ENCODE results near the gene METTL27. TPM values are rescaled to one million over a fixed set of nuclear protein-coding genes. Genes with fewer than 3 reads are reported as not detected.
A peak's percentile ranks its signal among the peaks of the same experiment; 100 is the strongest.

METTL27 gene
- total RNA-seq, 1 experiment from 2014 or later: 0.12 TPM

GRCh38 chr7:73869011-73869798, 26.9 kb upstream of the METTL27 start:
- DNase-seq (ENCODE audit: low read depth): no peak

GRCh38 chr7:73866446-73866767, 24.1 kb upstream of the METTL27 start:
- DNase-seq (ENCODE audit: low read depth): no peak

GRCh38 chr7:73865738-73866445, 23.6 kb upstream of the METTL27 start:
- peak; percentile 53 for DNase-seq (ENCODE audit: low read depth)

GRCh38 chr7:73864981-73865711, 22.8 kb upstream of the METTL27 start:
- no peak for DNase-seq (ENCODE audit: low read depth)

GRCh38 chr7:73861305-73861704, 19.0 kb upstream of the METTL27 start:
- no peak for DNase-seq (ENCODE audit: low read depth)

- DNase-seq (ENCODE audit: low read depth): no peak
Observed at GRCh38 chr7:73860859-73861258, 18.5 kb upstream of the METTL27 start, which contains the start of gene TMEM270. Gene TMEM270 (plus strand): TSS chr7:73861159. CDS start chr7:73861195, 36 bp downstream.

- DNase-seq (ENCODE audit: low read depth): peak; percentile 39
Observed at GRCh38 chr7:73858807-73859206, 16.5 kb upstream of the METTL27 start.

GRCh38 chr7:73856941-73857340, 14.6 kb upstream of the METTL27 start:
- DNase-seq (ENCODE audit: low read depth): no peak

GRCh38 chr7:73852500-73852899, 10.2 kb upstream of the METTL27 start:
- peak; percentile 27 for DNase-seq (ENCODE audit: low read depth)

GRCh38 chr7:73851410-73852338, 9.4 kb upstream of the METTL27 start:
- peak; percentile 99 for DNase-seq (ENCODE audit: low read depth)

- peak; percentile 98 for DNase-seq (ENCODE audit: low read depth)
Observed at GRCh38 chr7:73850781-73851207, 8.5 kb upstream of the METTL27 start.

- DNase-seq (ENCODE audit: low read depth): no peak
Observed at GRCh38 chr7:73847941-73848723, 5.8 kb upstream of the METTL27 start.

GRCh38 chr7:73845701-73846195, 3.4 kb upstream of the METTL27 start:
- peak; percentile 60 for DNase-seq (ENCODE audit: low read depth)

- peak; percentile 92 for DNase-seq (ENCODE audit: low read depth)
Observed at GRCh38 chr7:73844848-73845460, 2.6 kb upstream of the METTL27 start.

- no peak for DNase-seq (ENCODE audit: low read depth)
Observed at GRCh38 chr7:73844131-73844547, 1.8 kb upstream of the METTL27 start.

GRCh38 chr7:73841689-73842066, 638 bp downstream of the METTL27 start:
- no peak for DNase-seq (ENCODE audit: low read depth)

- no peak for DNase-seq (ENCODE audit: low read depth)
Observed at GRCh38 chr7:73840715-73841379, 1.5 kb downstream of the METTL27 start.

- no peak for DNase-seq (ENCODE audit: low read depth)
Observed at GRCh38 chr7:73839743-73840714, 2.3 kb downstream of the METTL27 start.
